Vagina (tissue), 2 donors: ENCODE results near the gene S100A8. TPM values are rescaled to one million over a fixed set of nuclear protein-coding genes. Genes with fewer than 3 reads are reported as not detected.

Experiments
- DNase-seq, 2 donors: peaks; one replicate each; pipeline ENCODE4 v3.0.0-alpha.2; 2017; ENCODE audit errors: extremely low spot score in 2 of 2
- H3K27ac ChIP-seq: fragments of 200-600 bp; sonication (generic); one replicate; pipeline ENCODE4 v1.5.1; 2019
- H3K27me3 ChIP-seq: fragments of 200-600 bp; sonication (generic); one replicate; pipeline ENCODE4 v1.5.1; 2019
- H3K36me3 ChIP-seq, 2 donors: fragments of 200-600 bp; sonication (generic); one replicate each; pipeline ENCODE4 v1.5.1; 2017 to 2019
- H3K4me1 ChIP-seq: fragments of 200-600 bp; sonication (generic); one replicate; pipeline ENCODE4 v1.5.1; 2019
- H3K4me3 ChIP-seq, 2 donors: fragments of 200-600 bp; sonication (generic); 1 replicate in 1 of 2; 2 replicates in 1 of 2; pipeline ENCODE4 v1.5.1; 2016 to 2019
- H3K9me3 ChIP-seq: fragments of 200-600 bp; sonication (generic); one replicate; pipeline ENCODE4 v1.5.1; 2019
- POLR2A ChIP-seq, 2 donors: fragments of 450-650 bp; IDR thresholded peaks; one replicate each; pipeline ENCODE4 v1.6.1; 2017; ENCODE audit warnings: antibody characterized with exemption in 2 of 2, mild to moderate bottlenecking in 2 of 2, moderate library complexity in 2 of 2
- POLR2AphosphoS5 ChIP-seq, 2 donors: sonication (generic); formaldehyde crosslinking; IDR thresholded peaks; one replicate each; pipeline ENCODE4 v1.9.0; 2017; ENCODE audit warnings: antibody characterized with exemption in 2 of 2, mild to moderate bottlenecking in 2 of 2, low read depth in 1 of 2; ENCODE audit not compliant: insufficient read depth in 1 of 2
- intact Hi-C: fragments of 100-400 bp; cut with DNase I; formaldehyde crosslinking; loops from one replicate; pipeline ENCODE4 v1.15.1; 2023
- total RNA-seq: library from RNA; depleted of rRNA; stranded (reverse); fragments of >200 nt; gene quantifications from one replicate; pipeline ENCODE4 v1.2.3, GENCODE V29; 2016
- TF ChIP-seq, protein P1 (sequence below), 3 experiments: fragments of 450-650 bp in 2 of 3; fragments of 200-600 bp in 1 of 3; sonication (generic) in 1 of 3; IDR thresholded peaks; one replicate each; pipeline ENCODE4 v1.5.1; 2017 to 2019; ENCODE audit warnings: antibody characterized with exemption in 3 of 3, mild to moderate bottlenecking in 2 of 3, moderate library complexity in 2 of 3

The S100A8 gene
- total RNA-seq, 1 donor from 2014 or later: 1,155 TPM

DNA sequence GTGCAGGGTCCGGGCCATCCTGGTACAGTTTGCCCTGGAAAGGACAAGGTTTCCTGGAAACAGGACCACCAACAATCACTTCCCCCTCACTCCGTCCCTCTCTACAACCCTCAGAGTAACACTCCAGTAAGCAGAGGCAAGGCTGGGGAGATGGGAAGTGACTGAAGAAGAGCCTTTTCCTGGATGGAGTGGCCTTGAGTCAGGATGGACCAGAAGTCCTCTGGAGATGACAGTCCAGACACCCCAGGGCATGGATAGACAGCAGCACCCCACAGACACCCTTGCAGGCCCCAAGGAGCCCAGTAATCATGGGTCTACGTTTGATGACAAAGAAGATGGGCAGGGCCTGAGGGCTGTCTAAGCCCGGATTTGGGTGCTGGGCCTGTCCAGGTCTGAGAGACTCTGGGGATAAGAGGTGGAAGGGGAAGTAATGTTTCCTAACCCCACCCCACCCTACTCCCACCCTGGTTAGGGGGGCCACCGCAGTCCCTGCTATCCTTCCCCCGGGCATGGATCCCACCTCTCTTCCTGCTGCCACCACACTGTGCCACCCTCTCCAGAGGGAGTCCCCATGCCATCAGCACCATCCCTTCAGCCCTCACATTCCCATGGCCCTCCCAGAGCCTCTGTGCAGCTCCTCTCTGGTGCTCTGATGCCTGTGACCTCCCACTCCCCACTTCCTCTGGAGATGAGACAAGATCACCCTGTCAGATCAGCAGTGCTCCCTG, 7.2 kb upstream of the S100A8 start:
- no peaks in the 10 kb centered on the region for H3K36me3 ChIP-seq
- no peak overlapping the region for H3K4me3 ChIP-seq
- H3K4me1 ChIP-seq: no peaks in the 10 kb centered on the region
- intact Hi-C loops: no loop called here
- H3K27ac ChIP-seq: no peak overlapping the region
- DNase-seq: peak; percentile 72
- H3K9me3 ChIP-seq: no peaks in the 10 kb centered on the region
- no peaks in the 10 kb centered on the region for H3K27me3 ChIP-seq
- TF ChIP-seq POLR2A (IDR thresholded peaks at IDR 0.05) (no peak), POLR2AphosphoS5 (IDR thresholded peaks at IDR 0.05; ENCODE audit: insufficient read depth in 1 of 2, low read depth in 1 of 2) (no peak)
- TF ChIP-seq, protein P1, sequence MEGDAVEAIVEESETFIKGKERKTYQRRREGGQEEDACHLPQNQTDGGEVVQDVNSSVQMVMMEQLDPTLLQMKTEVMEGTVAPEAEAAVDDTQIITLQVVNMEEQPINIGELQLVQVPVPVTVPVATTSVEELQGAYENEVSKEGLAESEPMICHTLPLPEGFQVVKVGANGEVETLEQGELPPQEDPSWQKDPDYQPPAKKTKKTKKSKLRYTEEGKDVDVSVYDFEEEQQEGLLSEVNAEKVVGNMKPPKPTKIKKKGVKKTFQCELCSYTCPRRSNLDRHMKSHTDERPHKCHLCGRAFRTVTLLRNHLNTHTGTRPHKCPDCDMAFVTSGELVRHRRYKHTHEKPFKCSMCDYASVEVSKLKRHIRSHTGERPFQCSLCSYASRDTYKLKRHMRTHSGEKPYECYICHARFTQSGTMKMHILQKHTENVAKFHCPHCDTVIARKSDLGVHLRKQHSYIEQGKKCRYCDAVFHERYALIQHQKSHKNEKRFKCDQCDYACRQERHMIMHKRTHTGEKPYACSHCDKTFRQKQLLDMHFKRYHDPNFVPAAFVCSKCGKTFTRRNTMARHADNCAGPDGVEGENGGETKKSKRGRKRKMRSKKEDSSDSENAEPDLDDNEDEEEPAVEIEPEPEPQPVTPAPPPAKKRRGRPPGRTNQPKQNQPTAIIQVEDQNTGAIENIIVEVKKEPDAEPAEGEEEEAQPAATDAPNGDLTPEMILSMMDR (IDR thresholded peaks at IDR 0.05): no peak

DNA sequence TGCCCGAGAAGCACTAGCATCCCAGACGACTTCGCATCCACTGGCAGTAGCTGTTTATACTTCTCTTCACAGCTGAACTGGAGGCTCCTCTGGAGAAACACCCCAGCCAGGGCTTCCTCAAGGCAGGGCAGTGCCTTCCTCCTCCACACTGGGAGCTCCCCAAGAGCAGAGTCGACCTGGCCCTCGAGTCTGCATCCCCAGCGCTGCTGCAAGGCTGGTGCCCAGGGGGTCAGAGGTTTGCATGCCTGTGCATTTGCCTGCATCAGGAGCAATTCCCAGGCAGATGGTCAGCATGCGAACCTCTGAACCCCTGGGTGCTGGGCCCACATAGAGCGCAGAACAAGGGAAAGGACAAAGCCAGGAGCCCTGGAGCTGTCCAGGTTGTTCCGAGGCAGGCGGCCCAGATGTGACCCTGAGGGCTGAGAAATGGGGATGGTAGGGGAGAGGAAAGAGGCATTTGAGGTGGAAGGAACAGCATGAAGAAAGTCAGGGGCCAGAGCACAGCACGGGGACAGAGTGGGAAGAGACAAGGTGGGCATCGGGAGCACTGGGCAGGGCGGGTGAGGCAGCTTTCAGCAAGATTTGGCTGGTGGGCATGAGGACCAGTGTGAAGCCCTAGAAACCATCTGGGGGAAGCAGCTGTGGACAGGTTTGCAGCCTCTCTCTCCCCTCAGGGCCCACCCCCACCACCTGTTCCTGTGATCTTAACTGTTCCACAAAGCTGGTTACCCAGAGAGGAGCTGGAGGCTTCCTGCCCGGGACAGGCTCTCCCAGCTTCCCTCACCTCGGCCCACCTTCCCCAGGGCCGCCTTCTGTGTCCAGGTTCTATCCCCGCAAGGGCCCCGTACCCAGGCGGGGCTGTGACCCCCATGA, 6.4 kb upstream of the S100A8 start:
- no peaks in the 10 kb centered on the region for H3K36me3 ChIP-seq
- H3K9me3 ChIP-seq: no peaks in the 10 kb centered on the region
- intact Hi-C loops: no loop called here
- peak in 1 of 2 donors; percentile 75 for DNase-seq
- TF ChIP-seq POLR2AphosphoS5 (IDR thresholded peaks at IDR 0.05; ENCODE audit: insufficient read depth in 1 of 2, low read depth in 1 of 2) (no peak), POLR2A (IDR thresholded peaks at IDR 0.05) (no peak)
- TF ChIP-seq, protein P1 (IDR thresholded peaks at IDR 0.05): no peak
- H3K27ac ChIP-seq: no peak overlapping the region
- H3K27me3 ChIP-seq: no peaks in the 10 kb centered on the region
- no peaks in the 10 kb centered on the region for H3K4me1 ChIP-seq
- no peak overlapping the region for H3K4me3 ChIP-seq

DNA sequence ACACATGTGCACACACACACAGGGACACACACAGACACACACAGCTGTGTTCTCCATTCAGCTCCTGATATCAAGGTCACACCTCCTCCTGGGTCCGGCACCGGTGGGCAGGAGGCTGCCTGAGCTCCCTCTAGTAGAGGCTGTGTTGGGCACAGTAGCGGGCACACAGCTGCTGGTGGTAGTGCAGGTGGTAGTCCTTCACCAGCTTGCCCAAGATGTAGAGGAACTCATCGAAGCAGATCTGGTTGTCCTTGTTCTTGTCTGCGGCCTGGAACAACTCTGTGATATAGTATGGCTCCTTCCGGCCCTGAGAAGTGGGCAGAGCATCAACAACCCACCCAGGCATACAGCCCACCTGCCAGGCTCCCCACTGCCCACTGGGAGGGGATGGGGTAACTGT, 5.6 kb upstream of the S100A8 start:
- no peaks in the 10 kb centered on the region for H3K4me1 ChIP-seq
- H3K4me3 ChIP-seq: no peak overlapping the region
- H3K27me3 ChIP-seq: no peaks in the 10 kb centered on the region
- H3K9me3 ChIP-seq: no peaks in the 10 kb centered on the region
- TF ChIP-seq, protein P1 (IDR thresholded peaks at IDR 0.05): no peak
- TF ChIP-seq POLR2A (IDR thresholded peaks at IDR 0.05) (no peak), POLR2AphosphoS5 (IDR thresholded peaks at IDR 0.05; ENCODE audit: insufficient read depth in 1 of 2, low read depth in 1 of 2) (no peak)
- intact Hi-C loops: no loop called here
- peak; percentile 61 to 69 for DNase-seq
- H3K27ac ChIP-seq: no peak overlapping the region
- no peaks in the 10 kb centered on the region for H3K36me3 ChIP-seq

DNA sequence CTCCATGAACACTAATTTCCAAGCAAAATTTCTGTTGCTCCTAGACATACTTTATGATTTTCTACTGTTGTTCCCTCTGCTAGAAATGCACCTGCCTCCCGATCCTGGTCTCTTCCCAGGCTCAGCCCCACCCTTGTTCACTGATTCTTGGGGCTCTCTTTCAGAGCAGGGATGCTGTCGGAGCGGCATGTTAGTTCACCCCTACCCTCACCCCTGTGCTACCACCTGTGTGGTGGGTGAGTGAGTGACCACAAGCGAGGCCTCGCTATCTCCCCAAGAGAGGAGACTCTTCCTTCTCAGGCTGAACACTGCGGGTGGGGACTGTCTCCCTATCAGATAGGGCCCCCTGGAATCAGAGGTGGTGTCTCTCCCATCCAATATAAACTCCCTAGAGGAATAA, 4.9 kb upstream of the S100A8 start:
- TF ChIP-seq POLR2A (IDR thresholded peaks at IDR 0.05): no peak
- TF ChIP-seq POLR2AphosphoS5 (IDR thresholded peaks at IDR 0.05; ENCODE audit: insufficient read depth in 1 of 2, low read depth in 1 of 2): no peak
- TF ChIP-seq, protein P1 (IDR thresholded peaks at IDR 0.05): no peak

More for the DNA sequence above, 4.9 kb upstream of the S100A8 start:
- Histone ChIP-seq H3K36me3 (no peaks in the 10 kb centered on the region), H3K27ac (peak overlapping the region; percentile 48), H3K9me3 (no peaks in the 10 kb centered on the region), H3K4me3 (no peak overlapping the region), H3K4me1 (no peaks in the 10 kb centered on the region), H3K27me3 (no peaks in the 10 kb centered on the region)
- DNase-seq: peak; percentile 22 to 58
- intact Hi-C loops: no loop called here
